H1 (cell line): Measurements from ENCODE around the gene IDUA.

Experiments used
- CTCF ChIP-seq, 3 experiments: IDR thresholded peaks; 1 replicate in 2 of 3; 2 replicates in 1 of 3; pipeline versions ENCODE4 v1.5.1 to v1.6.1; 2011; ENCODE audit warnings: low read length in 3 of 3, mild to moderate bottlenecking in 3 of 3, inconsistent platforms in 2 of 3, low read depth in 1 of 3, moderate library complexity in 1 of 3; ENCODE audit not compliant: insufficient read depth in 1 of 3; ENCODE audit errors: control extremely low read depth in 1 of 3
- EZH2 ChIP-seq: fragments of 200-600 bp; sonication (generic); IDR thresholded peaks from 2 replicates; pipeline ENCODE4 v1.7.1; 2012; ENCODE audit warnings: low read depth, mild to moderate bottlenecking, moderate library complexity, low read length, inconsistent platforms; ENCODE audit not compliant: severe bottlenecking
- TBP ChIP-seq: IDR thresholded peaks from 2 replicates; pipeline ENCODE4 v1.6.1; 2011; ENCODE audit warnings: low read depth, low read length, improper control_type of control experiment
- ZNF274 ChIP-seq: IDR thresholded peaks from 2 replicates; pipeline ENCODE4 v1.7.0; 2012; ENCODE audit warnings: low read length, borderline replicate concordance; ENCODE audit errors: extremely low read depth

GRCh38 chr4:955161-955921 is 31.5 kb upstream of the IDUA start:
- TF ChIP-seq EZH2 (no peak), CTCF (IDR thresholded peaks at IDR 0.05; ENCODE audit: control extremely low read depth in 1 of 3, insufficient read depth in 1 of 3, low read depth in 1 of 3, low read length in 3 of 3) (no peak), ZNF274 (no peak), TBP (no peak)
